IPS DF 6.9 (cell line): ENCODE measurements around the gene ALDH16A1.
"Not testable (repeated sequence)": the region's sequence is repeated elsewhere in the genome, so short reads cannot be mapped to it uniquely, and the experiment has no call there.

Experiments used
- DNase-seq: peaks from one replicate; pipeline ENCODE4 v3.0.0-alpha.2; 2013; ENCODE audit warnings: low read depth, low spot score
- H3K27ac ChIP-seq: one replicate; pipeline ENCODE4 v1.5.1; 2013; ENCODE audit warnings: low read length, control low read depth
- H3K27me3 ChIP-seq: 2 replicates; pipeline ENCODE4 v1.6.1; 2013; ENCODE audit warnings: mild to moderate bottlenecking, low read length; ENCODE audit not compliant: control insufficient read depth, insufficient read depth
- H3K36me3 ChIP-seq: 2 replicates; pipeline ENCODE4 v1.6.1; 2013; ENCODE audit warnings: low read length; ENCODE audit not compliant: control insufficient read depth, insufficient read depth
- H3K4me1 ChIP-seq: 2 replicates; pipeline ENCODE4 v1.6.1; 2013; ENCODE audit warnings: low read length; ENCODE audit not compliant: control insufficient read depth, insufficient read depth
- H3K4me3 ChIP-seq: 2 replicates; pipeline ENCODE4 v1.5.1; 2013; ENCODE audit warnings: mild to moderate bottlenecking, low read length
- H3K9me3 ChIP-seq: 2 replicates; pipeline ENCODE4 v1.6.1; 2013; ENCODE audit warnings: low read length, inconsistent platforms; ENCODE audit not compliant: control insufficient read depth, insufficient read depth
- WGBS: extraction: QIAGEN DNeasy Blood & Tissue Kit; methylation state at CpG from one replicate; pipeline ENCODE4 v1.1.7; 2013; ENCODE audit warnings: mixed read lengths, missing lambda C conversion rate; ENCODE audit not compliant: insufficient read length, insufficient coverage; 5-methylcytosine and 5-hydroxymethylcytosine counted together

Gene ALDH16A1

DNA sequence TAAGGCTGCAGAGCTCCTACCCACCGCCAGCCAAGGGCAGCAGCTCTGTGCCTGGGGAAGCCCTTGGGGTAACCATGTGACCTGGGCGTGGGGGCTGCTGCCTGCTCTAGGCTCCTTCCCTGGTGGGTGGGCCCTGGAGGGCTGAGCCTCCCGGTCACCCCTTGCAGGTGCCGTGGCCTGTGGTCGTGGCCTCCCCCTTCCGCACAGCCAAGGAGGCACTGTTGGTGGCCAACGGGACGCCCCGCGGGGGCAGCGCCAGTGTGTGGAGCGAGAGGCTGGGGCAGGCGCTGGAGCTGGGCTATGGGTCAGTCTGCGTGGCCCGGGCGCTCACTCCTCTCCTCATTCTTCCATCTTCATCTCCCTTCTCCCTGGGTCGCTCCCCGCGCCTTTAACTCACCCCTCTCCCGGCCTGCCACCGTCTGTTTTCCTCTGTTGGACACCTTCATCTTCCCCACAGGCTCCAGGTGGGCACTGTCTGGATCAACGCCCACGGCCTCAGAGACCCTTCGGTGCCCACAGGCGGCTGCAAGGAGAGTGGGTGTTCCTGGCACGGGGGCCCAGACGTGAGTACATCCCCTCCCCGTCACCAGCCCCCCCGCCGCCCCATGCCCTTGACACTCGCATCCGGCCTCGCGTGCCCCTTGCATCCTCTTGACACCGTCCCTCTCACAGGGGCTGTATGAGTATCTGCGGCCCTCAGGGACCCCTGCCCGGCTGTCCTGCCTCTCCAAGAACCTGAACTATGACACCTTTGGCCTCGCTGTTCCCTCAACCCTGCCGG is 11.1 kb downstream of the ALDH16A1 start:
- H3K4me3 ChIP-seq, result no peak overlapping the region
- peaks cover 10% of the 10 kb centered on the region for H3K36me3 ChIP-seq
- WGBS, result no CpG with 5 or more reads among the region's 39 CpGs

DNA sequence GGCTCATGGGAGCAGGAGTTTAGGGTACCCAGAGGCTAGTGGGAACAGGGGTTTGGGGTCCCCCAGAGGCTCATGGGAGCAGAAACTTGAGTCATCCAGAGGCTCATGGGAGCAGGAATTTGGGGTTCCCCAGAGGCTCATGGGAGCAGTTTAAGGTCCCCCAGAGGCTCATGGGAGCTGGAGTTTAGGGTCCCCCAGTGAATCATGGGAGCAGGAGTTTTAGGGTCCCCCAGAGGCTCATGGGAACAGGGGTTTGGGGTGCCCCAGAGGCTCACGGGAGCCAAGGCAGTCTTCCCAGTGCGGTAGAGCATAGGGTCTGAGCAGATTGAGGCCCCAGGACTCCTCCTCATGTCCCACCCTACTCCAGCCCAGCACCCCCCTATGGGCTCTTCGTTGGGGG is 12.3 kb downstream of the ALDH16A1 start:
- H3K9me3 ChIP-seq, result no peaks in the 10 kb centered on the region
- H3K4me3 ChIP-seq, result no peak overlapping the region; the same call in 1 of the 2 replicates
- peaks cover 12% of the 10 kb centered on the region for H3K36me3 ChIP-seq
- no CpG with 5 or more reads among the region's 3 CpGs for WGBS
- H3K27me3 ChIP-seq, result no peaks in the 10 kb centered on the region
- no peaks in the 10 kb centered on the region for H3K4me1 ChIP-seq
- DNase-seq, result no peak
- no peak overlapping the region for H3K27ac ChIP-seq

More for the DNA sequence above, 11.1 kb downstream of the ALDH16A1 start:
- Histone ChIP-seq H3K27me3 (no peaks in the 10 kb centered on the region), H3K27ac (no peak overlapping the region), H3K9me3 (no peaks in the 10 kb centered on the region), H3K4me1 (no peaks in the 10 kb centered on the region)
- DNase-seq, result no peak

DNA sequence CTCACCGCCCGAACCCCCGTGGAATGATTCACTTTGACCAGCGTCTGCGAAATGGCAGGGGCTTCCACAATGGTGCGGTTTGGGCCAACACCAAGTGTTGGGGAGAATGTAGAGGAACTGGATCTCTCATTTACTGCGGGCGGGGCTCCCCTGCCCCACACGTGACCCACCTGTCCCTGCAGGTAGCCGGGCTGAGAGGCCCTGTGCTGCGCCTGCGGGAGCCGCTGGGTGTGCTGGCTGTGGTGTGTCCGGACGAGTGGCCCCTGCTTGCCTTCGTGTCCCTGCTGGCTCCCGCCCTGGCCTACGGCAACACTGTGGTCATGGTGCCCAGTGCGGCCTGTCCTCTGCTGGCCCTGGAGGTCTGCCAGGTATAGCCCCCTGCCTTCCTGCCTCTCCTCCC is 15.2 kb downstream of the ALDH16A1 start:
- H3K27me3 ChIP-seq, result no peaks in the 10 kb centered on the region
- H3K27ac ChIP-seq, result no peak overlapping the region
- H3K4me1 ChIP-seq, result no peaks in the 10 kb centered on the region
- no peak overlapping the region for H3K4me3 ChIP-seq
- H3K9me3 ChIP-seq, result no peaks in the 10 kb centered on the region
- no CpG with 5 or more reads among the region's 19 CpGs for WGBS
- no peak for DNase-seq
- peaks cover 12% of the 10 kb centered on the region for H3K36me3 ChIP-seq

DNA sequence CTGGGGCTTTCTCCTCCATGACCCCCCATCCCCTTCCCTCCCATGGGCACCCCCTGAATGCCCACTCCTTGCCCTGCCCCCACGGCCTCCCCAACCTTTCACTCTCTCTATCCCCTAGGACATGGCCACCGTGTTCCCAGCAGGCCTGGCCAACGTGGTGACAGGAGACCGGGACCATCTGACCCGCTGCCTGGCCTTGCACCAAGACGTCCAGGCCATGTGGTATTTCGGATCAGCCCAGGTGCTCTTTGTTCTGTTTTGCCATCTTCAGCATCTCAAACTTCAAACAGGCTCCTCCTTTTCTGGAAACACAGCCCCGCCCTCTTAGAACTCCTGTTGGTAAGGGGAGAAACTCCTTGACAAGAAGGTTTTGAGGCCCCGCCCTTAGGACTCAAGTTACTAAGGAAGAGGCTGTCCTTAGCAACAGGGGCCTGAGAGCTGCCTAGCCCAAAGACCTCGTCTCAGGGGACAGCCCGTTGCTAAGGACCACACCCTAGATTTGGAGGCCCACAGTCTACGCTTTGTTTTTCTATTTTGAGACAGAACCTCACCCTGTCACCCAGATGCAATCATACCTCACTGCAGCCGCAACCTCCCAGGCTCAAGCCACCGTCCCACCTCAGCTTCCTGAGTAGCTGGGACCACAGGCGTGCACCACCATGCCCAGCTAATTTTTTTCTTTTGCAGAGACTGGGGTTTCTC is 15.9 kb downstream of the ALDH16A1 start:
- Histone ChIP-seq H3K4me1 (no peaks in the 10 kb centered on the region), H3K9me3 (no peaks in the 10 kb centered on the region), H3K27ac (no peak overlapping the region), H3K27me3 (no peaks in the 10 kb centered on the region), H3K36me3 (peaks cover 11% of the 10 kb centered on the region), H3K4me3 (no peak overlapping the region)
- peak; percentile 82 for DNase-seq
- no CpG with 5 or more reads among the region's 15 CpGs for WGBS

DNA sequence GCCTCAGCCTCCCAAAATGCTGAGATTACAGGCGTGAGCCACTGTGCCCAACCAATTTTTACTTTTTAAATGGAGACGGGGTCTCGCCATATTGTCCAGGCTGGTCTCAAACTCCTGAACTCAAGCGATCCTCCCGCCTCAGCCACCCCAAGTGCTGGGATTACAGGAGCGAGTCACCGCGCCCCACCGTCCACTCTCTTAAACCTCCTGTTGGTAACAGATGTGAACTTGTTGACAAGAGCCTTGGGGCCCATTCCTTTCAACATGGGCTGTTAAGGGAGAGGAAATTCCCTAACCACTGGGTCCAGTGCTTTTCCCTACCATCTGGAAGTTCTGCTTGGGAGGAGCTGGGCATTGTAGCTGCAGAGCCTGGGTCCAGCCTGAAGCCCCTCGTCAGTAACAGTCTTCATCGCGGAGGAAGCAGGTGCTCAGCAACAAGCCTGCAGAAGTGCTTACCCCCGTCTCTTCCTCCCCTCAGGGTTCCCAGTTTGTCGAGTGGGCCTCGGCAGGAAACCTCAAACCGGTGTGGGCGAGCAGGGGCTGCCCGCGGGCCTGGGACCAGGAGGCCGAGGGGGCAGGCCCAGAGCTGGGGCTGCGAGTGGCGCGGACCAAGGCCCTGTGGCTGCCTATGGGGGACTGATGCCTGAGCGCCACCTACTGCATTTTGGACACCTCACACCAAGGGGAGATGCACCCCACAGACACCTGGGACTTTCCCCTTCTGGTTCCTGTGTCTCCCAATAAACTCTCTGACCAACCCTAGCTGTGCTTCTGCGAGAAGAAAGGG is 17.0 kb downstream of the ALDH16A1 start:
- H3K27me3 ChIP-seq, result no peaks in the 10 kb centered on the region
- no CpG with 5 or more reads among the region's 25 CpGs for whole genome bisulfite sequencing
- no peaks in the 10 kb centered on the region for H3K9me3 ChIP-seq
- peaks cover 10% of the 10 kb centered on the region for H3K36me3 ChIP-seq
- no peak overlapping the region for H3K4me3 ChIP-seq
- no peak overlapping the region for H3K27ac ChIP-seq
- no peak for DNase-seq
- no peaks in the 10 kb centered on the region for H3K4me1 ChIP-seq

DNA sequence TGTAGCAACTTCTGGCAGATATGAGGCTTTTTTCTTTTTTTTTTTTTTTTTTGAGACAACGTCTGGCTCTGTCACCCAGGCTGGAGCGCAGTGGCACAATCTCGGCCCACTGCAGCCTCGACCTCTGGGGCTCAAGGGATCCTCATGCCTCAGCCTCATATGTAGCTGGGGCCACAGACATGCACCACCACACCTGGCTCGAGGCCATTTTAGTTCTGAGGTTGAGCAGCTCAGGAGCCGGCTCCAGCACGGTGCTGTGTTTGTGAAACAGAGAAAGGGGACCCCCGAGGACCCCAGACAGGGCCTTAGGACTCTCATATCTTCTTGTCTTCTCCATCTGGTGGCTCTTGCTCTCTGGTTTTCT is 17.6 kb downstream of the ALDH16A1 start:
- H3K4me1 ChIP-seq, result no peaks in the 10 kb centered on the region
- peaks cover 8% of the 10 kb centered on the region for H3K36me3 ChIP-seq
- WGBS, result no CpG with 5 or more reads among the region's 8 CpGs

DNA sequence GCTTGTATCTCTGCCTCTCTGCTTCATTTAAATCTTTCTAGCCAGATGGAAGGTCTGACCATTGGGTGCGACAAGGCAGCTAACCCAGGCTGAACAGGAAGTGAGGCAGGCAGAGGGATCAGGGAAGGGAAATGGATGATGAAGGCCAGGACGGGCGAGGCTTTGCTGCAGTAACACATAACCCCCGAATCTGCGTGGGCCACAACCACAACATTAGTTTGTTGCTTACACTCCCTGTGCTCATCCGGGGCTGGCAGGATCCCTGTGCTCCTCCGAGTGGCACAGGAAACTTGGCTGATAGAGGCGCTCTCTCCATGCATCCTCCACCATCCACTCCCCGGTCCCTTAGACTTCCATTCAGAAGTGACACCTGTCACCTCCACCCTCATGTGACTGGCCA is 19.9 kb downstream of the ALDH16A1 start:
- DNase-seq, result no peak
- no peak overlapping the region for H3K4me3 ChIP-seq
- H3K27ac ChIP-seq, result no peak overlapping the region
- no peaks in the 10 kb centered on the region for H3K9me3 ChIP-seq
- no peaks in the 10 kb centered on the region for H3K27me3 ChIP-seq
- WGBS, result no CpG with 5 or more reads among the region's 9 CpGs
- H3K4me1 ChIP-seq, result 0 out of 2 replicates have a peak, but pooled peaks cover 2% of the 10 kb centered on the region
- peaks cover 2% of the 10 kb centered on the region; the same call in 1 of the 2 replicates for H3K36me3 ChIP-seq

More for the DNA sequence above, 17.6 kb downstream of the ALDH16A1 start:
- Histone ChIP-seq H3K4me3 (no peak overlapping the region), H3K27ac (no peak overlapping the region), H3K27me3 (no peaks in the 10 kb centered on the region), H3K9me3 (no peaks in the 10 kb centered on the region)
- DNase-seq, result no peak

DNA sequence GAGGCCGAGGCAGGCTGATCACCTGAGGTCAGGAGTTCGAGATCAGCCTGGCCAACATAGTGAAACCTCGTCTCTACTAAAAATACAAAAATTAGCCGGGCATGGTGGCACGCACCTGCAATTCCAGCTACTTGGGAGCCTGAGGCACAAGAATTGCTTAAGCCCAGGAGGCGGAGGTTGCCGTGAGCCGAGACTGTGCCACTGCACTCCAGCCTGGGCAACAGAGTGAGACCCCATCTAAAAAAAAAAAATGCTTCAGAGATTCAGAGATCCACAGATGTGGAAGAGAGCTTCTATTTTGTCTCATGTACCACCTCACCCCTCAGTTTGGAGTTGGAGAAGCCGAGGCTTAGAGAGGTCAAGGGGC is 20.5 kb downstream of the ALDH16A1 start:
- not testable (repeated sequence) for H3K9me3 ChIP-seq, H3K4me1 ChIP-seq, H3K27ac ChIP-seq, H3K27me3 ChIP-seq, DNase-seq, H3K36me3 ChIP-seq
- no CpG with 5 or more reads among the region's 9 CpGs for WGBS
- 0 out of 2 replicates have a peak overlapping the region, but pooled peaks have one; percentile 7 for H3K4me3 ChIP-seq

DNA sequence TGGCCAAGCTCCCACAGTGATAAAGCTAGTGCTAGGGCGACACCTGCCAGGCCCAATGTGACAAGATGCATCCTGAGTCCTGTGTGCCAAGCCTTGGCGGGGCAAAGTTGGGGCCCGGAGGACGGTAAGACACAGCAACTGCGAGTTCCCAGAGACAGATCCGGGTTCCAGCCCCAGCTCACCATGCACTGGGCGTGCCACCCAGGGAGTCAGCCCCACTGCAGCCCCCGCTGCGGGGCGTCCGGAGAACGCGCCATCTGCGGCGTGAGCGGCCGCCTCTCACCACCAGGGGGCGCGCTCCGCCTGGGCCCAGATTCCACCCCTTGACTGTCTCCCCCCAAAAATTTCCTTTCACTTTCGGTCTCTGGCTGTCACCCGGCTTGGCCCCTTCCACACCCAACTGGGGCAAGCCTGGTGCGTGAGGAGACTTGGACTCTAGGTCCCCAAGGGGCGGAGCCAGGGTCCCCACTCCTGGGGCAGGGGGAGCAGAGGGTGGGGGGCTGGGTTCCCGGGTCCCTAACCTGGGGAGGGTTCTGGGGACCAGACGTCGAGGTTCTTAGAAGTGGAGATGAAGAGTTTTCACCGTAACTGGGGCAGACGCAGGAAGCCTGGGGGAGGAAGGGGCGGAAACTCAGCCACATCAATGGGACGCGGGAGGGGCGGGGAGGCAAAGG is 21.0 kb downstream of the ALDH16A1 start, which contains the start of gene FLT3LG:
Gene FLT3LG (plus strand): TSS at position 348 of the 674 bp plus-strand sequence. CDS start 425 bp downstream, outside the sequence.
- no peaks in the 10 kb centered on the region for H3K27me3 ChIP-seq
- H3K27ac ChIP-seq, result no peak within 1 kb of the TSS
- H3K36me3 ChIP-seq, result peaks cover 2% of the 10 kb centered on the region; the same call in 1 of the 2 replicates
- peak within 1 kb of the TSS; percentile 40; the same call in 1 of the 2 replicates for H3K4me3 ChIP-seq
- WGBS, result no CpG with 5 or more reads among the region's 33 CpGs
- DNase-seq, result no peak
- H3K9me3 ChIP-seq, result no peaks in the 10 kb centered on the region
- 0 out of 2 replicates have a peak, but pooled peaks cover 2% of the 10 kb centered on the region for H3K4me1 ChIP-seq

DNA sequence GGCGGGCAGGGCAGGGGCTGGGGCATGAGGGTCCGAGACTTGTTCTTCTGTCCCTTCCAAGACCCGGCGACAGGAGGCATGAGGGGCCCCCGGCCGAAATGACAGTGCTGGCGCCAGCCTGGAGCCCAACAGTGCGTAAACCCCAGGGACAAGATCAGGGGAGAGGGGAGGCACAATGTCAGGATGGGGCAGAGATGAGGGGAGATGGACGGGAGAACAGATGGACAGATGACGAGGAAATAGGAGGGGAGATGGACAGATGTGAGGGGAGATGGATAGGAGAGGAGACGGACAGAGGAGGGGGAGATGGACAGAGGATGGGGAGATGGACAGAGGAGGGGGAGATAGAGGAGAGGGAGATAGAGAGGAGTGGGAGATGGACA is 21.5 kb downstream of the ALDH16A1 start:
- no CpG with 5 or more reads among the region's 11 CpGs for WGBS
- no peak for DNase-seq

More for the DNA sequence above, 21.5 kb downstream of the ALDH16A1 start:
- no peaks in the 10 kb centered on the region for H3K27me3 ChIP-seq
- H3K4me1 ChIP-seq, result 0 out of 2 replicates have a peak, but pooled peaks cover 2% of the 10 kb centered on the region
- no peak overlapping the region for H3K27ac ChIP-seq
- no peaks in the 10 kb centered on the region for H3K9me3 ChIP-seq
- no peak overlapping the region for H3K4me3 ChIP-seq
- 0 out of 2 replicates have a peak, but pooled peaks cover 2% of the 10 kb centered on the region for H3K36me3 ChIP-seq
